Right atrium auricular region (tissue), 2 donors: ENCODE data around the gene RAET1E. TPM values are rescaled to one million over a fixed set of nuclear protein-coding genes. Genes with fewer than 3 reads are reported as not detected.
"Not testable (repeated sequence)": the region's sequence is repeated elsewhere in the genome, so short reads cannot be mapped to it uniquely, and the experiment has no call there.

Source experiments
- DNase-seq: peaks from one replicate; pipeline ENCODE4 v3.0.0-alpha.2; 2019; ENCODE audit warnings: low spot score
- H3K27ac ChIP-seq, 2 donors: fragments of 200-600 bp; sonication (generic); 1 replicate in 1 of 2; 2 replicates in 1 of 2; pipeline ENCODE4 v1.5.1; 2016 to 2019
- H3K27me3 ChIP-seq, 2 donors: fragments of 200-600 bp; sonication (generic); one replicate each; pipeline versions ENCODE4 v1.5.1 to v1.6.0; 2017 to 2019
- H3K36me3 ChIP-seq: fragments of 200-600 bp; sonication (generic); one replicate; pipeline ENCODE4 v1.5.1; 2016
- H3K4me1 ChIP-seq, 2 donors: fragments of 200-600 bp; sonication (generic); one replicate each; pipeline versions ENCODE4 v1.5.1 to v1.6.0; 2017 to 2019
- H3K4me3 ChIP-seq, 2 donors: fragments of 200-600 bp; sonication (generic); 1 replicate in 1 of 2; 2 replicates in 1 of 2; pipeline ENCODE4 v1.5.1; 2017 to 2019; ENCODE audit warnings: mild to moderate bottlenecking in 1 of 2, moderate library complexity in 1 of 2
- H3K9me3 ChIP-seq, 2 donors: fragments of 200-600 bp; sonication (generic); one replicate each; pipeline ENCODE4 v1.5.1; 2019
- total RNA-seq, 2 donors: library from RNA; depleted of rRNA; stranded (reverse); fragments of >200 nt; gene quantifications; one replicate each; pipeline ENCODE4 v1.1.0, GENCODE V29; 2016
- TF ChIP-seq, protein P1 (sequence below), 2 donors: fragments of 200-600 bp; sonication (generic); IDR thresholded peaks; one replicate each; pipeline ENCODE4 v1.5.1; 2019; ENCODE audit warnings: antibody characterized with exemption in 2 of 2

Gene RAET1E
- total RNA-seq, 2 donors from 2014 or later: 0.52 to 4.3 TPM

DNA sequence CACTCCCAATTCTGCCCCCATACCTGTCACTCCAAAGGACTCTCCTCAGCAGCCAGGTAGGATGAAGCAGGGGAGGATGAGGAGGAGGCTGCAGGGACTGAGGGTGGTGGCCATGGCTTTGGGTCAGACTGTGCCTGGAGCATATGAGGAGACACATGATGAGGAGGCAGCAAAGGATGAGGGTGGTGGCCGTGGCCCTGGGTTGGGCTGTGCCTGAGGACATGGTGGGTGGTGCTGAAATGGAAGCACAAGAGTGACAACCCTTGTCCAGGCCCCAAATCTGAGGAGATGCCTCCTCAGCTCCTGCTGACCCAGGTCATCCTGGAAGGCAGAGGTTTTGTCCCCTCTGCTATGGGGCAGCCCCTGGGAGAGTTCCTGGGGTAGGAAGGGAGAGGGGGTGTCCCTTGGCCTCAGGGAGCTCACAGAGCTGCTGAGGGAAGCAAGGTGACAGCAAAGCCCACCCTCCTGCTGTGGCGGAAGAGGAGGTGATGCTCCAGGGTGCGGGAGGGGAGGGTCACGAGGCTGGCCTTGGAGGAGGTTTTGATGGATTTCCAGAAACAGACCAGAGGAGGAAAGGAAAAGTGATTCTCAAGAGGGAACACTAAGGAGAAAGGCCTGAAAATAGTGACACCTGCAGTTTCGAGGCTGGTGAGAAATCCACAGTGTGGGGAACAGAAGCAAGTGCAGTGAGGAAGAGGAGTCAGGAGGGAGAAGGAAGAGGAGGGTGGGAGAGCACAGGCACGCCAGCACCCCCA, 20.4 kb upstream of the RAET1E start:
- DNase-seq: peak; percentile 54
- TF ChIP-seq, protein P1, sequence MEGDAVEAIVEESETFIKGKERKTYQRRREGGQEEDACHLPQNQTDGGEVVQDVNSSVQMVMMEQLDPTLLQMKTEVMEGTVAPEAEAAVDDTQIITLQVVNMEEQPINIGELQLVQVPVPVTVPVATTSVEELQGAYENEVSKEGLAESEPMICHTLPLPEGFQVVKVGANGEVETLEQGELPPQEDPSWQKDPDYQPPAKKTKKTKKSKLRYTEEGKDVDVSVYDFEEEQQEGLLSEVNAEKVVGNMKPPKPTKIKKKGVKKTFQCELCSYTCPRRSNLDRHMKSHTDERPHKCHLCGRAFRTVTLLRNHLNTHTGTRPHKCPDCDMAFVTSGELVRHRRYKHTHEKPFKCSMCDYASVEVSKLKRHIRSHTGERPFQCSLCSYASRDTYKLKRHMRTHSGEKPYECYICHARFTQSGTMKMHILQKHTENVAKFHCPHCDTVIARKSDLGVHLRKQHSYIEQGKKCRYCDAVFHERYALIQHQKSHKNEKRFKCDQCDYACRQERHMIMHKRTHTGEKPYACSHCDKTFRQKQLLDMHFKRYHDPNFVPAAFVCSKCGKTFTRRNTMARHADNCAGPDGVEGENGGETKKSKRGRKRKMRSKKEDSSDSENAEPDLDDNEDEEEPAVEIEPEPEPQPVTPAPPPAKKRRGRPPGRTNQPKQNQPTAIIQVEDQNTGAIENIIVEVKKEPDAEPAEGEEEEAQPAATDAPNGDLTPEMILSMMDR (IDR thresholded peaks at IDR 0.05): no peak
- Histone ChIP-seq H3K4me3 (no peak overlapping the region), H3K27me3 (no peaks in the 10 kb centered on the region), H3K27ac (no peak overlapping the region), H3K36me3 (no peaks in the 10 kb centered on the region), H3K9me3 (no peaks in the 10 kb centered on the region), H3K4me1 (peaks cover 0 to 11% of the 10 kb centered on the region in 2 donors)

DNA sequence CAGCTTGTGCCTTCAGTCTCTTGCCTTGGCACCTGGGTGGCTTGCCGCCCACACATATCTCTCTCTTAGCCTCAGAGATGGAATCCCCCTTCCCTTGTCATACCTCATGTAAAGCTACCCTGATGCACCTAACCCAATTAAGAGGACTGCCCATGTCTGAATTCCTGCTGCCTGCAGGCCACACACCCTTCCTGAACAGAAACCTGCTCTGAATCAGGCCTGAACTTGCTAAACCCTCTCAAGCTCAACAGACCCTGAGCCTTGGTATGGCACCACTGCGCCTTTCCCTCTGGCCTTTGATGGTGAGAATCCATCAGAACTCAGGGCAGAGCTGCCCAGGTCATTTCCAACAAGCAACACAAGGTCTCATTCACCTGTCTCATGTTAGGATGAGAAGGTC, 19.8 kb upstream of the RAET1E start:
- Histone ChIP-seq H3K27ac (no peak overlapping the region), H3K9me3 (no peaks in the 10 kb centered on the region), H3K4me3 (no peak overlapping the region), H3K4me1 (peaks cover 0 to 7% of the 10 kb centered on the region in 2 donors), H3K36me3 (no peaks in the 10 kb centered on the region), H3K27me3 (no peaks in the 10 kb centered on the region)
- TF ChIP-seq, protein P1 (IDR thresholded peaks at IDR 0.05): no peak
- DNase-seq: peak; percentile 32

DNA sequence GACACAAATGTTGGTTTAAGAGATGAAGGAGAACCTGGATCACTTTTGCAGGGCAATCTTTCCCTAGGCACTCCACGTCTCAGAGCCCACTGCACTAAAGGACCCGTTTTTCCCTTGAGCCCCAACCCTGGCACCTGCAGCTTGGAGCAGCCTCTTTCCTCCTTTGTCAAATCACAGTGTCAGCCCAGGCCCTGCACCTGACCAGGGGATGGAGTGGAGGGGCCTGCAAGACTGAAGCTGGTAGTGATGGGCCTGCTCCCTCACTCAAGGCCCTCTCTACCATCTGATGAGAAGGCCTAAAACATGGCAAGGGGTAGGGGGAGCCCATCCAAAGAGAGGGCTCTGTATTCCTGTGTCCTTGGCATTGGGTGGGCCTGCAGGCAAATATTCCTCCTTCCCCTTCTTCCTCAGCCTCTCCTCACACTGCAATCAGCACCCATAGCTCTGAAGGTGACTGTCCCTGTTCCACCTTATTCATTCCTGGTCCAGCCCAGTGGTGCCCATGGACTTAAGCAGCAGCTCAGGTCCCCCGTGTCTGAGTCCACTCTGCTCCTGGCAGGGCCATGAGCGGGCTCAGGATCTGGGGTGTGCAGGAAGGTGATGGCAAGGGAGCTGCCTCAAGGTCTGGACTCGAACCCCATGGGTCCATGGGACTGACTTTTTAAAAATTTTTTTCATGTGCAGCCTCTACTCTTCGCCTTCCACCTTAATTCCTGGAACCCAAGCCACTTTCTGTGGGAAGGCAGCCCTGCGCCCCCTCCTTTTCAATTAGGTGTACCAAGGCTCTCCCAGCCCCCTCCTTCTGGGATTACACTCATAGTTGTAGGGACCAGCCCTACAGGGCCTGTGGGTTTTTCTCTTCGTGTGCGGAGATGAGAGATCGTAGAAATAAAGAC, 18.3 kb upstream of the RAET1E start:
- TF ChIP-seq, protein P1 (IDR thresholded peaks at IDR 0.05): no peak
- Histone ChIP-seq H3K9me3 (no peaks in the 10 kb centered on the region), H3K27ac (no peak overlapping the region), H3K27me3 (no peaks in the 10 kb centered on the region), H3K4me3 (no peak overlapping the region), H3K36me3 (no peaks in the 10 kb centered on the region), H3K4me1 (no peaks in the 10 kb centered on the region)
- DNase-seq: peak; percentile 42

DNA sequence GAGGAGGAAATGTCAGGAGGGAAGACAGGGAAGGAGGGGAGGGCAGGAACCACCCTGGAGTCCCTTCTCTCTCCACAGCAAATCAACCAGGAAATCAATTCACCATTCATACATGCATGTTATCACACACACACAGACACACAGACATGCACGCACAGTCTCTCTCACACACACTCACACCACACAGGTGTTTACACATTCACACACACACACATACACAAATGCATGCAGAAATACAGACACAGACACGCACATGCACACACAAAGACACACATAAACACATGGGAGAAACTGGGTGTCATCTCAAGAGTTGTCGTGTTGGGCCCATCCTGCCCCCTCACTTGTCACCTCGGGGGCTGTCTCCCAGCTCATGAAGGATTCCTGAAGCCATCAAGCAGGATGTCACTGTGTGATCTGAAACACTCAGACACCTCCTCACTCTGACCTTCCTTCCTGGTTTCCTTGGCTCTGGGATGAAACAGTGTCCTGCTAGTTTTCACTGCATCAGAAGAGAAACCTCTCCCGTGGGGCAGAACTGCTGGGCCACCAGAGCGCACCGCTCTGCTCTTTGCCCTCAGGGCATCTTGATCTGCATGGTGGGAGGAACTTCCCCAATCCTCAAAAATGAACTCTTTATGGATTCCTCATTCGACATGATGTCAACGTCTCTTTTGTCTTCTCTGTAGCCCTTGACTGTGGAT, 15.8 kb upstream of the RAET1E start:
- no peaks in the 10 kb centered on the region for H3K27me3 ChIP-seq
- TF ChIP-seq, protein P1 (IDR thresholded peaks at IDR 0.05): no peak
- no peak overlapping the region for H3K4me3 ChIP-seq
- H3K4me1 ChIP-seq: no peaks in the 10 kb centered on the region
- DNase-seq: no peak
- no peaks in the 10 kb centered on the region for H3K36me3 ChIP-seq
- no peaks in the 10 kb centered on the region for H3K9me3 ChIP-seq
- no peak overlapping the region for H3K27ac ChIP-seq

DNA sequence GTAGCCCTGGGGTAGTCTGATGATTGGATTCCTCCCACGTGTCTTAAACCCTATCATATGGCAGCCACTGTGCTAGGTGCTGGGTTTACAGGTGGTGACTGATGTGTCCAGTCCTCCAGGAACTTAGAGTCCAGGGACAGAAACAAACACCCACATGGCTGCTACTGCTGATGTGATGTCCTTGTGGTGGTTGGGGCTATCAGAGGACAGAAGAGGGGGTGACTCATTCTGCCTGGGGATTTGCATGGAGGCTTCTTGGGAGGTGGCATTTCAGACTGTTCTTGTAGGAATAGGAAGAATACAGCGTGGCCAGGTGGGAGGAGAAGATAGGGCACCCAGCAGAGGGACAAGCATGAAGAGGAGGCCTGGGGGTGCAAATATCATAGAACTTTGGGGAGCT, 15.2 kb upstream of the RAET1E start:
- Histone ChIP-seq H3K4me1 (no peaks in the 10 kb centered on the region), H3K27me3 (no peaks in the 10 kb centered on the region), H3K36me3 (no peaks in the 10 kb centered on the region), H3K27ac (no peak overlapping the region), H3K4me3 (no peak overlapping the region), H3K9me3 (no peaks in the 10 kb centered on the region)
- DNase-seq: peak; percentile 21
- TF ChIP-seq, protein P1 (IDR thresholded peaks at IDR 0.05): no peak

DNA sequence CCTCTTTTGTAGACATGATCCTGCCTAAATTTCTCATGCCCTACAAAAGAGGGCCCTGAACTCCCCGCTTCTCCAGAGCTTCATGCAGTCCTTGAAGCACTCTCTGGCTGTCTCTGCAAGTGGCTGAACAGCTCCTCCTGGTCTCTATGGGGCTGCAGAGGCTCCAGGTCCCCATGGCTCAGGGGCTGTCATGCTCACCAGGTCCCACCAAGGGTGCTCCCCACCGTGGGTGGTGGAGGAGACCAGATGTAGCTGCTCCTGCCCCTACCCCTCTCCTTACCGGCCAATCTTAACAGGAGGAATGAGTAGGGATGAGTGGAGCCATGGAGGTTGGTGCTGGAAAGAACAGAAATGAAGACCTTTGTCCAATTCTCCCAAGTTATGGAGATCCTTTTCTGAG, 14.8 kb upstream of the RAET1E start:
- not testable (repeated sequence) for H3K27ac ChIP-seq, H3K9me3 ChIP-seq, H3K4me3 ChIP-seq, DNase-seq, H3K27me3 ChIP-seq, H3K4me1 ChIP-seq, H3K36me3 ChIP-seq
